Lower leg skin (tissue), 3 donors: ENCODE results near the gene GLI1.
"Not testable (repeated sequence)": the region's sequence is repeated elsewhere in the genome, so short reads cannot be mapped to it uniquely, and the experiment has no call there.

Experiments used
- POLR2A ChIP-seq, 2 donors: fragments of 450-650 bp; IDR thresholded peaks; one replicate each; pipeline ENCODE4 v1.6.1; 2016 to 2017; ENCODE audit warnings: antibody characterized with exemption in 2 of 2, mild to moderate bottlenecking in 1 of 2, moderate library complexity in 1 of 2
- TF ChIP-seq, protein P1 (sequence below), 3 donors: fragments of 450-650 bp; IDR thresholded peaks; one replicate each; pipeline ENCODE4 v1.5.1; 2016; ENCODE audit warnings: antibody characterized with exemption in 3 of 3, mild to moderate bottlenecking in 3 of 3, moderate library complexity in 2 of 3

DNA sequence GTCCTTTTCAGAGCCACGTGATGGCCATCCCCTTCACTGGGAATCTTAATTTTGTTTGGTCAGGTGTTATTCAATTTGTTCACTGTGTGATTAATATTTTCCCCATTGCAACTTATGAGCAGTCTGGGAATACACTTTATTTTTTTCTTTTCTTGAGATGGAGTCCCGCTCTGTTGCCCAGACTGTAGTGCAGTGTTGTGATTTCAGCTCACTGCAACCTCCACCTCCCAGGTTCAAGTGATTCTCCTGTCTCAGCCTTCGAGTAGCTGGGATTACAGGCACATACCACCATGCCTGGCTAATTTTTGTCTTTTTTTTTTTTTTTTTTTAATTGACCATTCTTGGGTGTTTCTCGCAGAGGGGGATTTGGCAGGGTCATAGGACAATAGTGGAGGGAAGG lies 47.0 kb downstream of the GLI1 start:
- TF ChIP-seq, protein P1, sequence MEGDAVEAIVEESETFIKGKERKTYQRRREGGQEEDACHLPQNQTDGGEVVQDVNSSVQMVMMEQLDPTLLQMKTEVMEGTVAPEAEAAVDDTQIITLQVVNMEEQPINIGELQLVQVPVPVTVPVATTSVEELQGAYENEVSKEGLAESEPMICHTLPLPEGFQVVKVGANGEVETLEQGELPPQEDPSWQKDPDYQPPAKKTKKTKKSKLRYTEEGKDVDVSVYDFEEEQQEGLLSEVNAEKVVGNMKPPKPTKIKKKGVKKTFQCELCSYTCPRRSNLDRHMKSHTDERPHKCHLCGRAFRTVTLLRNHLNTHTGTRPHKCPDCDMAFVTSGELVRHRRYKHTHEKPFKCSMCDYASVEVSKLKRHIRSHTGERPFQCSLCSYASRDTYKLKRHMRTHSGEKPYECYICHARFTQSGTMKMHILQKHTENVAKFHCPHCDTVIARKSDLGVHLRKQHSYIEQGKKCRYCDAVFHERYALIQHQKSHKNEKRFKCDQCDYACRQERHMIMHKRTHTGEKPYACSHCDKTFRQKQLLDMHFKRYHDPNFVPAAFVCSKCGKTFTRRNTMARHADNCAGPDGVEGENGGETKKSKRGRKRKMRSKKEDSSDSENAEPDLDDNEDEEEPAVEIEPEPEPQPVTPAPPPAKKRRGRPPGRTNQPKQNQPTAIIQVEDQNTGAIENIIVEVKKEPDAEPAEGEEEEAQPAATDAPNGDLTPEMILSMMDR (IDR thresholded peaks at IDR 0.05), result not testable (repeated sequence)
- not testable (repeated sequence) for TF ChIP-seq POLR2A (IDR thresholded peaks at IDR 0.05)
